GM21381 (cell line): Measurements from ENCODE around the gene ANKRD33.

Experiments
- ATAC-seq: cut with Tn5 transposase; IDR thresholded peaks from one replicate; pipeline ENCODE4 v1.9.1; 2021; ENCODE audit warnings: mild to moderate bottlenecking, moderate library complexity; ENCODE audit not compliant: unreplicated experiment

ANKRD33 gene

DNA sequence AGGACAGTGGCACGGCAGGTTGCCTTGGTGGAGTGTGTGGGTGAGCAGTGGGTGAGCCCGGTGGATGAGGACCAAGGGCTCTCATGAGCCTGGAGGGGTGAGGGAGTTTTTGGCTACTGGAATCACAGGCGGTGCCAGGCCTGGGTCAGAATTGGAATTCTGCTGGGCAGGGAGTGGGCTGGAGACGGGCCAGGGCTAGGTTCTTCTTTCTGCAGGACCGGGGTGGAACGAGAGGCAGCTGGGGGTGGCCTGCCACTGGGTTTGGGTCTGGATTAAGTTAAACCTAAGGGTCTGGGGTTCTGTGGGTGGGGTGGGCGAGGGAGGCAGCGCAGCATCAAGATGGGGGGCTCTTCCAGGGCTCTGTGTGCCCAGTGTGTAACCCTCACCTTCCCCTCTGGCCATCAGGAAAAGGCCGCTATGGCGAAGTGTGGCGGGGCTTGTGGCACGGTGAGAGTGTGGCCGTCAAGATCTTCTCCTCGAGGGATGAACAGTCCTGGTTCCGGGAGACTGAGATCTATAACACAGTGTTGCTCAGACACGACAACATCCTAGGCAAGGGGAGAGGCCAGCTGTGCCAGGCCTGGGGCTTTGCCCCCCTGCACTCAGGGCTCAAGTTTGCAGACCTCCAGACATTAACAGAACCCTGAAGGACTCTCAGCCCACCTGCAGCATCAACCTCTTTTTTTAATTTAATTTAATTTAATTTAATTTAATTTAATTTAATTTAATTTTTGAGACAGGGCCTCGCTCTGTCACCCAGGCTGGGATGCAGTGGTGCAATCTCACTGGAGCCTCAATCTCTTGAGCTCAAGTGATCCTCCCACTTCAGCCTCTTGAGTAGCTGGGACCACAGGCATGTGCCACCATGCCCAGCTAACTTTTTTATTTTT, 26.4 kb downstream of the ANKRD33 start:
- ATAC-seq, result no peak

- ATAC-seq, result no peak
Measured at GRCh38 chr12:51915003-51915625, 27.2 kb downstream of the ANKRD33 start.

DNA sequence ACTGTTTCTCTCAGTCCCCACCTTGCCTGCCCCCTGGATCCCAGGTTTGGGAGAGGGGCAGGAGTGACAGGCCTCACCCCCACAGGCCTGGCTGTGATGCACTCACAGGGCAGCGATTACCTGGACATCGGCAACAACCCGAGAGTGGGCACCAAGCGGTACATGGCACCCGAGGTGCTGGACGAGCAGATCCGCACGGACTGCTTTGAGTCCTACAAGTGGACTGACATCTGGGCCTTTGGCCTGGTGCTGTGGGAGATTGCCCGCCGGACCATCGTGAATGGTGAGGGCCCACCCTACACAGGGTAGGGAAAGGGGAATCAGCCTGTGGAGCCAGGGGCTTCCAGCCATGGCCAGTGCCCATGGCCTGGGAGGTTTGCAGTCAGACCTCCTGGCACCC, 28.0 kb downstream of the ANKRD33 start:
- ATAC-seq, result no peak

DNA sequence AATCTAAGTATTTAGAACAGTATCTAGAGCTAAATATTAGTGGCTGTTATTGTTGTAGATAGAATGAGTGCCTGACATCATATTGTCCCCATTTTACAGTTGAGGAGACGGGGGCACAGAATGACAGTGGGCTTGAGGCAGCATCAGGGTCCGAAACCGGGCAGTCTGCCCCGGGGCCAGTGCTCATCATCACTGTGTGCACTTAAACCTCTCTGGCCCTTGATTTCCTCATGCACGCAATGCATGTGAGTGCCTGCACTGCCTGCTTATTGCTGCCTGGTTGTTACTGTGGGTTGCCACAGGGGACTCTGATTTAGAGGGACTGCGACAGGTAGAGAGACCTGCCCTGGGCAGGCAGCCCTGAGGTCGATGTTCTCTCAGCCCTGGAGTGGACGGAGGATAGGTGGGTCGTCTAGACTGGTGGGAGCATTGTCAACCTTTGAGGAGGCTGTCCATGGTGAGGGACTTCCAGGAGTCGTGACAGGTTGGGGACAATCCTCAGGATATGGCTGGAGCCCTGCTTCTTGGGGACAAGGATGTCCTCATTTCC, 29.2 kb downstream of the ANKRD33 start:
- no peak for ATAC-seq

DNA sequence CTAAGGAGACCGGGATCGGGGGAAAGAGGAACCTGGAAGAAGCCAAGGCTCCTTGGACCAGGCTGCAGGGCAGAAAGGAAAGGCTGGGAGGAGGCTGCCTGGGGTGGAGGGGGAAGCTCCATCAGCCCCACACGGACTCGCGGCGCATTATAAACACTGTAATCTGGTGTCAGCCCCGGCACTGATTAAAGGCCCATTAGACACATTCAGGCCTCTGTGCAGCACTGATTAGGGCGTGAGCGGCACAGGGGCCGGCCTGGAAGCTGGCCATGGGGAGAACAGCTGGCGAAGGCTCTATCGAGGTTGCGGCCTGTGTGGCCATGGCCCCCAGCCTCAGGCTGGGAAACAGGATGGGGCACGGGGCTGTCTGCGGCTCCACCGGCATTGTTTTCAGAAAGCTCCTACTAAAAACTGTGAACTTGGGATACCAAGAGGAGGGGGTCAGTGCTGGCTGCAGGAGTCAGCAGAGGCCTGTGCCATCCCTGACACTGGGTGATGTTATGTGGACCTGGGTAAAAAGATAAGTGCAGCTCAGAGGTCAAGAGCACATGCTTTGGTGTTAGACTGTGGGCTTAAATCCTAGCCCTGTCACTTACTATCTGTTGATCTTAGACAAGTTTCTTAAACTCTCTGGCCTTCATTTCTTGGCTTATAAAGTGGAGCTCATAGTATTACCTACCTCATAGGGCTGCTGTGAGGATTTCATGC, 30.0 kb downstream of the ANKRD33 start:
- ATAC-seq, result no peak

DNA sequence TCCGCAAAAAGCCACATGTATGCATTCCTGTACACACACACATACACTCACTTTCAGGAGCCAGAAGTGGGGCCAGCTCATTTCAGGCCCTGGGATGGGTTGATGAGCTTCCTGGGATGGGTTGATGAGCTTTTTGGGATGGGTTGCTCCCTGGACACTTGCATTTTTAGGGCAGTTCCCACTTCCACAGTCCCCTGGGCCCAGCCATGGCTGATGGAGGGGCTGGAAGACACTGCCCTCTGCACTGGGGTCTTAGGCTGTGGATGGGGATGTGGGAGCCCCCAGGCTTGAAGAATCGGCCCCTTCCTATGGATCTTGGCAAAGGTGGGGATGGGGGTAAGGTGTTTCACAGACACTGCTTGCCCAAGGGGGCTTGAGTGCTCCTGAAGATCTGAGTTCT, 32.1 kb downstream of the ANKRD33 start:
- no peak for ATAC-seq

GRCh38 chr12:51921017-51921725, 33.3 kb downstream of the ANKRD33 start:
- ATAC-seq, result no peak

GRCh38 chr12:51922146-51922545, 34.2 kb downstream of the ANKRD33 start:
- no peak for ATAC-seq

GRCh38 chr12:51922762-51923505, 35.0 kb downstream of the ANKRD33 start:
- no peak for ATAC-seq

- ATAC-seq, result no peak
Measured at GRCh38 chr12:51923506-51924365, 35.8 kb downstream of the ANKRD33 start.

GRCh38 chr12:51924551-51925319, 36.8 kb downstream of the ANKRD33 start:
- ATAC-seq, result no peak

DNA sequence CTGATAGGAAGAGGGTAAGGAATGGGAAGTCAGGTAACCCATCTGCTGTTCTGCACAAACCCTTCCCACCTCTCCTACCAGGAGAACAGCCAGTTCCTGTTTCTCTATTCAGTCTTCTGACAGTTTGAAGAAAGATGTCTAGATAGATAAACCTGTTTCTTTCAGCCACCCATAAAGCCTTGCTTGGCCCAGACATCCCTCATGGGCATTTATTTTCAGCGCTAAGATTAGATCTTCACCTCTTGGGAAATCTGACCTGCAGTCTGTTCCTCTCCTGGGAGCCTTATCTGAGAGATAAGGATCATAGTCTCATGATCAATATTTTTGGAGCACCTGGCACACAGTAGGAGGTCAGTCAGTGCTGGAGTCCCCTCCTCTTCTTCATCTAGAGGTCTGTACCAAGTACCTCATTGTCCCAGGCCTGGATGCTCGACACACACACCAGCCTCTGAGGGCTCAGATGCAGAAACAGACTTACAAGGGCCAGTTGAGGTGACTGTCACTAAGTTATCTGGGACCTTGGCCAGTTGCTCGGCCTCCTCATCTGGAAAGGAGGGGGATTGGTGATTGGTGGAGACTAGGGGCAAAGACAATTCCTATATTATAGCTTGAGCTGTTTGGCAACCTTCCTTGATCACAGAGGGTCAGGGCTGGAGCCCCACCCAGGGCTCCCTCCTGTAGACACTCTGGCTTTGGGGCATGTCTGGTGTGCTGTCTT, 37.6 kb downstream of the ANKRD33 start:
- no peak for ATAC-seq

DNA sequence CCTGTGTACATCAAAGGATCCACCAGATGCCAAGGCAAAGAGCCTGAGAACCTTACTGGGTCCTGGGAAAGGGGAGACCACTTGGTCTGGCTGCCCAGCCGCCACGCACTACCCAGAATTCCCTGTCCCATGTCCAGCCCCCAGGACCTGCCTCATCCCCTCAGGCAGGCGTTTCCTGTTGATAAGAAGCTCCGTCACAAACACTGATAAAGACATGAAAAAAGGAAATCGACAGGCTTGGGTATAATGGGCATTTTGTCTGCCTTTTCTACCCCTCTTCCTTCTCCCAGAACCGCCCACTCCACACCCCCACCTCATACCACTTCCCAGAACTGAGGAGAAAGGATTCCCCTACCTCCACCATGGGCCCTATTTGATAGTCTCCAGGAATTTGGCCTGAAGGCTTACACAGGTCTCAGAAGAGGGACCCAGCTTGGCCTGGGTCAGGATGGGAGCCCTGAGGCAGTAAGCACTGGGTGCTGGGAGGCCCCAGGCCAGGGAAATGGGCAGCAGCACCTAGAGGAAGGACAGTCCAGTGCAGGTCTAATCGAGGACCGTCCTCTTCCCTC, 38.2 kb downstream of the ANKRD33 start:
- ATAC-seq, result no peak

GRCh38 chr12:51926718-51927117, 38.8 kb downstream of the ANKRD33 start:
- no peak for ATAC-seq

GRCh38 chr12:51932218-51933076, 44.5 kb downstream of the ANKRD33 start:
- no peak for ATAC-seq

GRCh38 chr12:51934080-51934479, 46.2 kb downstream of the ANKRD33 start:
- no peak for ATAC-seq

DNA sequence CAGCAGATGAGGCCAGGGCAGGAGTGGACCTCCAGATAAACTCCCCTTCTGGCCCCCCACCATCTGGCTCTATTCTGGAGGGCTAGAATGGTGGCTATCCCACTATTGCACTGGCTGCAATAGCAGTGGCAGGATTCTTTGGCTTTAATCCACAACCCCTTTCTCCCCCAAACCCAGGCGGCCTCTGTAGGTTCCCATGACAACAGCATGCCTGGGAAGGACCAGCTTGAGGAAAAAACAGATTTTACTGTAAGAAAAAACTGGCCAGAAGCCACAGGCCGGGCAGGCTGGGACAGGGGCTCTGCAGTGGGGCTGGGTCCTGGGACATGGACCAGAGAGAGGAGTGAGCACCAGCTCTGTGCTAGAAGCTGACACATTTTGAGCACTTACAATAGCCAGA, 50.0 kb downstream of the ANKRD33 start:
- ATAC-seq, result no peak
